H1 (cell line): ENCODE data around the gene TMEM273. TPM values are rescaled to one million over a fixed set of nuclear protein-coding genes. Genes with fewer than 3 reads are reported as not detected.

ENCODE experiments used
- CTCF ChIA-PET: fragments of 300-600 bp; sonication (Branson Sonifier 250); formaldehyde crosslinking; loops from one replicate; lab custom pipeline; 2021; ENCODE audit not compliant: partially characterized antibody; lab: Charles Lee
- POLR2A ChIA-PET: fragments of 300-600 bp; sonication (Branson Sonifier 250); formaldehyde crosslinking; loops from one replicate; lab custom pipeline; 2021; ENCODE audit warnings: inconsistent platforms; ENCODE audit not compliant: partially characterized antibody; lab: Charles Lee
- DNase-seq, 2 experiments: peaks; one replicate each; pipeline versions ENCODE4 v3.0.0 to v3.0.0-alpha.2; 2010 to 2022; ENCODE audit warnings: low spot score in 2 of 2, low read depth in 1 of 2, mixed read lengths in 1 of 2
- FAIRE-seq: peaks from 2 replicates; lab custom pipeline; 2011; peaks lifted over from hg19 to GRCh38; lab: Jason Lieb, UNC
- H2AFZ ChIP-seq: 2 replicates; pipeline ENCODE4 v1.8.1; 2012; ENCODE audit warnings: low read length, inconsistent platforms
- H2AK5ac ChIP-seq: 2 replicates; pipeline ENCODE4 v1.6.1; 2013; ENCODE audit warnings: low read depth, low read length
- H2BK120ac ChIP-seq: replicated peaks from 2 replicates; pipeline ENCODE3; 2013; ENCODE audit warnings: low read depth, low read length, inconsistent platforms
- H2BK12ac ChIP-seq: 2 replicates; pipeline ENCODE4 v1.6.1; 2013; ENCODE audit warnings: low read depth, low read length
- H2BK15ac ChIP-seq: 2 replicates; pipeline ENCODE4 v1.6.1; 2013; ENCODE audit warnings: low read length
- H2BK20ac ChIP-seq: 2 replicates; pipeline ENCODE4 v1.6.1; 2013; ENCODE audit warnings: low read length
- H2BK5ac ChIP-seq: 2 replicates; pipeline ENCODE4 v1.6.1; 2013; ENCODE audit warnings: low read depth, low read length
- H3K14ac ChIP-seq: 2 replicates; pipeline ENCODE4 v1.6.1; 2013; ENCODE audit warnings: inconsistent platforms; ENCODE audit not compliant: insufficient read length
- H3K18ac ChIP-seq: 2 replicates; pipeline ENCODE4 v1.6.1; 2013; ENCODE audit warnings: low read length; ENCODE audit errors: extremely low read depth
- H3K23ac ChIP-seq: 2 replicates; pipeline ENCODE4 v1.6.1; 2013; ENCODE audit warnings: inconsistent platforms; ENCODE audit not compliant: insufficient read length
- H3K23me2 ChIP-seq: 2 replicates; pipeline ENCODE4 v1.6.1; 2013; ENCODE audit warnings: low read depth, low read length
- H3K27ac ChIP-seq: 2 replicates; pipeline ENCODE4 v1.6.1; 2011; ENCODE audit warnings: low read depth, low read length, inconsistent platforms
- H3K27me3 ChIP-seq, 4 experiments: replicated peaks in 1 of 4; 1 replicate in 1 of 4; 2 replicates in 3 of 4; pipeline versions ENCODE4 v1.6.1 to v1.8.1; 2011 to 2013; ENCODE audit warnings: low read length in 3 of 4, mild to moderate bottlenecking in 3 of 4, inconsistent platforms in 2 of 4, mixed read lengths in 2 of 4, moderate library complexity in 1 of 4; ENCODE audit not compliant: control insufficient read depth in 3 of 4, insufficient read depth in 3 of 4; ENCODE audit errors: extremely low read depth in 1 of 4
- H3K36me3 ChIP-seq, 4 experiments: 2 replicates each; pipeline versions ENCODE4 v1.6.1 to v1.8.1; 2011 to 2013; ENCODE audit warnings: mild to moderate bottlenecking in 4 of 4, low read length in 3 of 4, moderate library complexity in 2 of 4, control low read depth in 1 of 4, inconsistent platforms in 1 of 4; ENCODE audit not compliant: insufficient read depth in 4 of 4, control insufficient read depth in 2 of 4
- H3K4ac ChIP-seq: replicated peaks from 2 replicates; pipeline ENCODE3; 2013; ENCODE audit warnings: low read length, low read depth, mixed read lengths, inconsistent platforms; ENCODE audit not compliant: insufficient read length
- H3K4me1 ChIP-seq, 4 experiments: replicated peaks in 1 of 4; 1 replicate in 1 of 4; 2 replicates in 3 of 4; pipeline versions ENCODE4 v1.6.1 to v1.8.1; 2011 to 2013; ENCODE audit warnings: low read length in 3 of 4, inconsistent platforms in 2 of 4, mixed read lengths in 1 of 4; ENCODE audit not compliant: insufficient read depth in 4 of 4, control insufficient read depth in 3 of 4
- H3K4me2 ChIP-seq, 2 experiments: 2 replicates each; pipeline versions ENCODE4 v1.6.1 to v1.8.1; 2011 to 2013; ENCODE audit warnings: low read depth in 2 of 2, low read length in 2 of 2, control low read depth in 1 of 2, inconsistent platforms in 1 of 2, mild to moderate bottlenecking in 1 of 2; ENCODE audit not compliant: insufficient read depth in 1 of 2
- H3K4me3 ChIP-seq, 4 experiments: fragments of 200-600, 300-600 bp in 1 of 4; sonication (generic), shearing (Covaris generic), sonication (Bioruptor Twin) in 1 of 4; 2 replicates each; pipeline versions ENCODE4 v1.5.1 to v1.8.1; 2011 to 2016; ENCODE audit warnings: low read length in 4 of 4, low read depth in 3 of 4, control low read depth in 2 of 4, inconsistent platforms in 2 of 4, mild to moderate bottlenecking in 2 of 4, mixed read lengths in 1 of 4, moderate library complexity in 1 of 4; ENCODE audit not compliant: insufficient read depth in 2 of 4; ENCODE audit errors: extremely low read depth in 1 of 4
- H3K56ac ChIP-seq: replicated peaks from 2 replicates; pipeline ENCODE3; 2013; ENCODE audit warnings: low read depth, mild to moderate bottlenecking, mixed read lengths, low read length, inconsistent platforms; ENCODE audit not compliant: insufficient read length
- H3K79me1 ChIP-seq: 2 replicates; pipeline ENCODE4 v1.6.1; 2013; ENCODE audit warnings: low read depth, low read length, control low read depth
- H3K79me2 ChIP-seq, 2 experiments: 2 replicates each; pipeline versions ENCODE4 v1.6.1 to v1.8.1; 2012 to 2013; ENCODE audit warnings: low read length in 2 of 2, mild to moderate bottlenecking in 2 of 2, inconsistent platforms in 1 of 2; ENCODE audit not compliant: insufficient read depth in 2 of 2, control insufficient read depth in 1 of 2
- H3K9ac ChIP-seq, 4 experiments: replicated peaks in 1 of 4; 1 replicate in 1 of 4; 2 replicates in 3 of 4; pipeline versions ENCODE4 v1.6.1 to v1.8.1; 2011 to 2013; ENCODE audit warnings: low read depth in 3 of 4, low read length in 3 of 4, control low read depth in 2 of 4, mild to moderate bottlenecking in 2 of 4, moderate library complexity in 2 of 4, inconsistent platforms in 1 of 4; ENCODE audit errors: extremely low read depth in 1 of 4
- H3K9me3 ChIP-seq, 2 experiments: 2 replicates each; pipeline versions ENCODE4 v1.6.1 to v1.8.1; 2012 to 2013; ENCODE audit warnings: mild to moderate bottlenecking in 2 of 2, moderate library complexity in 2 of 2, control low read depth in 1 of 2, inconsistent platforms in 1 of 2, low read depth in 1 of 2, low read length in 1 of 2, mixed read lengths in 1 of 2; ENCODE audit not compliant: insufficient read depth in 2 of 2
- H4K20me1 ChIP-seq, 2 experiments: replicated peaks in 1 of 2; 2 replicates each; pipeline versions ENCODE3 to v1.8.1; 2011 to 2013; ENCODE audit warnings: inconsistent platforms in 2 of 2, low read length in 2 of 2, mild to moderate bottlenecking in 1 of 2; ENCODE audit not compliant: insufficient read depth in 2 of 2, control insufficient read depth in 1 of 2
- H4K5ac ChIP-seq: 2 replicates; pipeline ENCODE4 v1.6.1; 2013; ENCODE audit warnings: low read length, low read depth, mixed read lengths, inconsistent platforms; ENCODE audit not compliant: insufficient read length
- H4K8ac ChIP-seq: 2 replicates; pipeline ENCODE4 v1.8.0; 2013; ENCODE audit warnings: mild to moderate bottlenecking, moderate library complexity, low read length, inconsistent platforms; ENCODE audit not compliant: insufficient read depth; ENCODE audit errors: extremely low read depth
- H4K91ac ChIP-seq: replicated peaks from 2 replicates; pipeline ENCODE3; 2013; ENCODE audit warnings: low read length, mixed read lengths, inconsistent platforms; ENCODE audit not compliant: insufficient read length
- BRCA1 ChIP-seq: IDR thresholded peaks from 2 replicates; pipeline ENCODE4 v1.6.1; 2012; ENCODE audit warnings: low read depth, low read length, improper control_type of control experiment
- CEBPB ChIP-seq: IDR thresholded peaks from 2 replicates; pipeline ENCODE4 v1.6.1; 2012; ENCODE audit warnings: low read depth, low read length
- EGR1 ChIP-seq: IDR thresholded peaks from 2 replicates; pipeline ENCODE4 v1.6.1; 2011; ENCODE audit warnings: low read depth, low read length, borderline replicate concordance
- KDM5A ChIP-seq: fragments of 200-600 bp; IDR thresholded peaks from 2 replicates; pipeline ENCODE4 v1.7.1; 2012; ENCODE audit warnings: mild to moderate bottlenecking, low read length, inconsistent platforms, mixed read lengths
- POLR2A ChIP-seq, 2 experiments: IDR thresholded peaks; 1 replicate in 1 of 2; 2 replicates in 1 of 2; pipeline ENCODE4 v1.6.1; 2011; ENCODE audit warnings: low read depth in 2 of 2, low read length in 2 of 2, mild to moderate bottlenecking in 2 of 2; ENCODE audit errors: control extremely low read depth in 1 of 2
- RFX5 ChIP-seq: IDR thresholded peaks from 2 replicates; pipeline ENCODE4 v1.6.1; 2011; ENCODE audit warnings: low read depth, low read length, improper control_type of control experiment, borderline replicate concordance
- RNF2 ChIP-seq: fragments of 200-900, 300-1000 bp; sonication (generic); IDR thresholded peaks from 2 replicates; pipeline ENCODE4 v1.7.1; 2016; ENCODE audit warnings: borderline replicate concordance, low read depth, mild to moderate bottlenecking, antibody characterized with exemption, low read length; ENCODE audit not compliant: poor library complexity, severe bottlenecking; ENCODE audit errors: missing control alignments
- SAP30 ChIP-seq: fragments of 300-600 bp; sonication (generic); IDR thresholded peaks from 2 replicates; pipeline ENCODE4 v1.7.1; 2012; ENCODE audit warnings: low read length, moderate library complexity, mild to moderate bottlenecking, inconsistent platforms; ENCODE audit not compliant: insufficient read depth, insufficient replicate concordance
- SIX5 ChIP-seq: IDR thresholded peaks from 2 replicates; pipeline ENCODE4 v1.6.1; 2011; ENCODE audit warnings: mild to moderate bottlenecking, low read depth, low read length
- ZNF274 ChIP-seq: IDR thresholded peaks from 2 replicates; pipeline ENCODE4 v1.7.0; 2012; ENCODE audit warnings: low read length, borderline replicate concordance; ENCODE audit errors: extremely low read depth
- WGBS, 2 experiments: shearing (Covaris generic) in 1 of 2; methylation state at CpG; one replicate each; pipeline versions ENCODE4 v1.1.6 to v1.1.7; 2013 to 2015; ENCODE audit warnings: low lambda C conversion rate in 2 of 2, mixed read lengths in 2 of 2, inconsistent platforms in 1 of 2, low coverage in 1 of 2, missing lambda C conversion rate in 1 of 2; ENCODE audit not compliant: insufficient replicate concordance in 2 of 2, insufficient coverage in 1 of 2, insufficient read length in 1 of 2; ENCODE audit errors: extremely low coverage in 1 of 2, missing lambda C conversion rate in 1 of 2; 5-methylcytosine and 5-hydroxymethylcytosine counted together
- polyA plus RNA-seq, 7 experiments: library from polyadenylated mRNA; depleted of rRNA in 3 of 7; stranded (reverse) in 5 of 7; unstranded in 2 of 7; fragments of >200 nt in 5 of 7; fragments of 200-250 nt in 2 of 7; gene quantifications; 1 replicate in 5 of 7; 2 replicates in 1 of 7; 4 replicates in 1 of 7; pipeline versions ENCODE4 v1.2.1 to v1.2.3, GENCODE V29; 2011 to 2013; ENCODE audit warnings: missing spikeins in 2 of 7, mixed read lengths in 2 of 7
- total RNA-seq: library from RNA; stranded (reverse); fragmentation: NEBNext Ultra II Directional; extraction: Animal tissue kit (Norgen Biotek cat#: 25700); gene quantifications from 2 replicates; pipeline ENCODE4 v1.2.1, GENCODE V29; 2021

Gene TMEM273
- total and polyA plus RNA-seq, 2 of the 8 experiments (the other 6 are each of a cell fraction or from before 2014, with no cell fraction given): not detected

- CTCF ChIA-PET: interaction anchor here (1.9 to 2.4 kb wide), 2 partner anchors 12 to 16 kb away, joined by 6 to 8 read pairs; no protein-coding TSS in a partner anchor
- H3K9ac ChIP-seq: no peak overlapping the region
- no peaks in the 10 kb centered on the region for H3K23me2 ChIP-seq
Observed at GRCh38 chr10:49179699-49180443, 8.3 kb downstream of the TMEM273 start.

More at GRCh38 chr10:49179699-49180443, 8.3 kb downstream of the TMEM273 start:
- H3K4me1 ChIP-seq: peaks cover 0 to 3% (median 0%) of the 10 kb centered on the region in 4 experiments; a peak in 1 of 7 replicates
- no peak overlapping the region for H3K23ac ChIP-seq
- no peak overlapping the region for H2AK5ac ChIP-seq
- FAIRE-seq (no peak), DNase-seq (no peak)
- H2AFZ ChIP-seq: no peak overlapping the region
- H2BK120ac ChIP-seq: no peak overlapping the region
- no peaks in the 10 kb centered on the region for H3K36me3 ChIP-seq
- no peak overlapping the region for H2BK12ac ChIP-seq
- 94% methylated on average over 10 of the region's 10 CpGs; no CpG with 5 or more reads in 1 of the 2 experiments for WGBS, 2 experiments
- POLR2A ChIA-PET: no interaction called here
- no peak overlapping the region for H3K14ac ChIP-seq
- H3K27me3 ChIP-seq: no peaks in the 10 kb centered on the region
- H2BK5ac ChIP-seq: no peak overlapping the region
- no peaks in the 10 kb centered on the region for H3K79me1 ChIP-seq
- H3K79me2 ChIP-seq: no peaks in the 10 kb centered on the region
- no peak overlapping the region for H4K91ac ChIP-seq
- H3K56ac ChIP-seq: no peak overlapping the region
- no peaks in the 10 kb centered on the region for H3K9me3 ChIP-seq
- H3K4ac ChIP-seq: no peak overlapping the region
- H3K27ac ChIP-seq: no peak overlapping the region
- no peaks in the 10 kb centered on the region for H4K20me1 ChIP-seq
- no peak overlapping the region for H2BK15ac ChIP-seq
- H4K5ac ChIP-seq: no peak overlapping the region
- no peak for TF ChIP-seq BRCA1
- TF ChIP-seq RFX5: no peak
- no peak for TF ChIP-seq SIX5
- TF ChIP-seq EGR1: no peak
- TF ChIP-seq POLR2A (IDR thresholded peaks at IDR 0.05; ENCODE audit: control extremely low read depth in 1 of 2, low read depth in 2 of 2, low read length in 2 of 2): no peak
- no peak for TF ChIP-seq ZNF274
- no peak for TF ChIP-seq KDM5A
- no peak for TF ChIP-seq RNF2
- TF ChIP-seq SAP30: no peak
- no peak for TF ChIP-seq CEBPB
- H2BK20ac ChIP-seq: no peak overlapping the region
- H3K18ac ChIP-seq: no peak overlapping the region
- H3K4me3 ChIP-seq: no peak overlapping the region
- no peak overlapping the region for H3K4me2 ChIP-seq
- H4K8ac ChIP-seq: no peak overlapping the region; the same call in 1 of the 2 replicates
